C4-2B (cell line): ENCODE data around the gene BRD1.

Experiments
- CTCF ChIP-seq: fragments of 450-650 bp; conservative IDR thresholded peaks from 2 replicates; pipeline ENCODE4 v1.5.1; 2017; ENCODE audit warnings: mild to moderate bottlenecking
- ZFX ChIP-seq: fragments of 450-650 bp; IDR thresholded peaks from 2 replicates; pipeline ENCODE4 v1.6.1; 2017

DNA sequence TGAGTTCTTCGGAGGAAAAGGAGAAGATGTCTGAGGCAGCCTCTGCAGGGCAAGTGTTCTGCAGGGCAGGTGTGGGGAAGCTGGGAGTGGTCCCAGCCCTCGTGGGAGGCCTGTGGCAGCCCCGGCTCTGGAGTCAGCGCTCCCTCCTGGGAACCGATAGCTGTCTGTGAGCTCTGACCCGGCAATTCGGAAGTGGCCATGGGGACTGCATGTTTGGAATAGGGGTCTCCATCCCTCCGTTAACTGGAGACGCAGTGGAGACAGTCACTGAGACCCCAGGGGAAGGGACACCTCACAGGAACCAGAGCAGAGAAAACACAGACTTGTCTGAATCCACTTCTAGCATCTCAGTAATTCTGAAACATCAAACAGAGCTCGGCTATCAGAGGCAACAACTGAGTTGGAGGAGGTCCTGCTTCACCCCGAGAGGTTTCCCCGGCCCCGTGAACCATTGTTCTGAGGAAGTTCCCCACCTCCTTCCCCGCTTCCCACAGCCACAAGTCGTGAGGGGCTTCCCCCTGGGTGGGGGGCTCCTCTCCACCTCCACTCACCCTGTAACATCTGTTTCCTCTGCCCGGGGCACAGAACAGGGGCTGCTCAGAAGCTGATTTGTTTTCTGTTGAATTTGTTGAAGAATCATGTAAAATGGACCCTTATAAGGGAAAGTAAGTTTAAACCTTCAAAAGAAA lies 99.6 kb downstream of the BRD1 start:
- TF ChIP-seq CTCF (no peak), ZFX (no peak)
